ENCODE measurements around the gene TOLLIP.
"Not testable (repeated sequence)": the region's sequence is repeated elsewhere in the genome, so short reads cannot be mapped to it uniquely, and the experiment has no call there.

The TOLLIP gene

DNA sequence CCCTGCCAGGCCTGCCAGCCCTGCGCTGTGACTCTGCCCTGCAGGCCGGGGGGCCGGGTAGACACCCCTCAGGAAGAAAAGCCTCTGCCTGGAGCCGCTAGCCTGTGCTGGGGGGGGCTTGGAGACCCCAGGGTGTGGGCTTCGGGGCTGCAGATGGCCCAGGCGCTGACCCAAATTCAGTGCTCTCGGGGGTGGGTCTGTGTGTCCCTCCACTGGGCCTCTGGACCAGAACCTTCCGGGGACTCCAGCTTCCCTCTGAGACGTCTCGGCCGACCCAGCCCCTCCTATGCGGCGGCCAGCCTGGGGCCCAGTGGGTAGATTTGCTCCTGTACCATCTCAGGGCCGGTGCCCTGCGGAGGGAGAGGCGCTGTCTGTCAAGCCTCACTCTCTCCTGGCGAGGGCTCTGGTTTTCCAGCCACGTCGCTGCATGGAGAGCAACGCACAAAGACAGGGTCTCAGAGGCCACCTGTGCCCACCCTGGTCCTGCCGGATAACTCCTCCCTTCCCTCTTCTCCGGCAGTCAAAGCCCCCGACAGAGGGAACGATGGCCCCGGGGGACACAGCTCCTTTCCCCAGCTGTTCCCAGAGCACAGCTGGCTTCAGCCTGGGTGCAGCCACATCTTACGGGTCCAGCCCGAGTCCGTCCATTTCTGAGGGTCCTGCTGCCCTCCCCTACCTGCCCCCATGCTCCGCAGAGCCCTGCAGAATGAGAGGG lies 40.1 kb upstream of the TOLLIP start:
- H3K9ac ChIP-seq (ENCODE audit: low read length): no peak overlapping the region
- no peaks in the 10 kb centered on the region for H3K9me3 ChIP-seq (ENCODE audit: control insufficient read depth, low read length)
- H3K4me3 ChIP-seq (ENCODE audit: low read length): no peak overlapping the region
- peaks cover 39% of the 10 kb centered on the region for H3K27me3 ChIP-seq (replicated peaks; ENCODE audit: control insufficient read depth, insufficient read depth, low read length)
- no peaks in the 10 kb centered on the region for H3K36me3 ChIP-seq (ENCODE audit: control insufficient read depth, insufficient read depth, low read length, severe bottlenecking)
- DNase-seq (ENCODE audit: low read depth): no peak
- H3K4me1 ChIP-seq (ENCODE audit: control insufficient read depth, insufficient read depth, low read length): no peaks in the 10 kb centered on the region

DNA sequence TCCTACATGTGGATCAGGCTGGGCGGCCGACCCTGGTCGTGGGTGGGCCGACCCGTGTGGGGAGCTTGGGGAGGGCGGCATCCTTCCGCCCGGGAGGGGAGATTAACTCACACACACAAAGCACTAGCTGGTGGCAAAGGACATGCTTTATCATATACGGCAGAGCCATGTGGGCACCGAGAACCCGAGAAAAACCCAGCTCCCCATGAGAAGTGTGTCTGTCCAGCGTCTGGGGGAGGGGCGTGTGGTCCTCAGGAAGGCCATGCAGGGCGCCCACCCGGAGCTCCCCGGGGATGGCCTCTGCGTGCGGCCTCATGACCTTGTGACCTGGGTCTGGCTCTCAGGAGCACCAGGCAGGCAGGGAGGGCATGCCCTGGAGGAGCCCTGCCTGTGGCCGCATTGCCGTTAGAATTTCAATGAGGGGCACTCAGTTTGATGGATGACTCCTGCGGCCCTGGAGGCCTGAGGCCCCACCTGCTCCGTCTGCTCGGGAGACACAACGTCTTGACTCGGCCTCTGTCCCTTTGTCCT lies 39.4 kb upstream of the TOLLIP start:
- DNase-seq (ENCODE audit: low read depth): no peak
- no peaks in the 10 kb centered on the region for H3K4me1 ChIP-seq (ENCODE audit: control insufficient read depth, insufficient read depth, low read length)
- no peak overlapping the region for H3K9ac ChIP-seq (ENCODE audit: low read length)
- no peaks in the 10 kb centered on the region for H3K9me3 ChIP-seq (ENCODE audit: control insufficient read depth, low read length)
- no peaks in the 10 kb centered on the region for H3K36me3 ChIP-seq (ENCODE audit: control insufficient read depth, insufficient read depth, low read length, severe bottlenecking)
- peaks cover 40% of the 10 kb centered on the region for H3K27me3 ChIP-seq (replicated peaks; ENCODE audit: control insufficient read depth, insufficient read depth, low read length)
- no peak overlapping the region for H3K4me3 ChIP-seq (ENCODE audit: low read length)

DNA sequence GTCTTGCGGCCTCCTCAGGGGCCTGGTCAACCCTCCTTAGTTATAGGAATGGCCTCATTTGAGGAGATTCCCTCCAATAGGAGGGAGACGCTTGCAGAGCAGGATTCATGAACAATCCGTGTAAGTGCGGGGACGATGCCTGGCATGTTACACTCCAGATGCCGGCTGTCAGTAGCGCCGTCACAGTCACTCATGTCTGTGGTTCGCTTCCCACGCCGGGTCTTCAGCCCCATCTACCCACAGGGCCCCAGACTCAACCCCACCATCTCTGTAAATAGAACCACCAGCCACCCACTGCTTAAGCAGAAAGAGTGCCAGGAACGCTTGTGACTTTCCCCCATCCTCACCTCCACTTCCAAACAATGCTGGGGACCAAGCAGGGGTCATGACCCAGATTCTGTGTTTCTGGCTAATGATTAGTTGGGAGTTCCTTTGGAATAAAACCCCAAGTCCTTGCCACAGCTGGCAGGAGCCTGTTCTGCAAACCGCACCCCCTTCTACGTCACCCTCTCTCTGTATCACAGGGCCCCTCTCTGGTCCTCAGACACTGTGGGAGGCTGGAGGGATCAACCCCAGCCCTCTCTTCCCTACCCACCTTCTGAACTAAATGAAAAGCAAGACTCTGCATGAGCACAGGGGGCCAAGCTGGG lies 38.8 kb upstream of the TOLLIP start:
- Histone ChIP-seq H3K9ac (ENCODE audit: low read length) (no peak overlapping the region), H3K36me3 (ENCODE audit: control insufficient read depth, insufficient read depth, low read length, severe bottlenecking) (no peaks in the 10 kb centered on the region), H3K4me3 (ENCODE audit: low read length) (no peak overlapping the region), H3K9me3 (ENCODE audit: control insufficient read depth, low read length) (no peaks in the 10 kb centered on the region), H3K27me3 (replicated peaks; ENCODE audit: control insufficient read depth, insufficient read depth, low read length) (peaks cover 39% of the 10 kb centered on the region), H3K4me1 (ENCODE audit: control insufficient read depth, insufficient read depth, low read length) (no peaks in the 10 kb centered on the region)
- no peak for DNase-seq (ENCODE audit: low read depth)

DNA sequence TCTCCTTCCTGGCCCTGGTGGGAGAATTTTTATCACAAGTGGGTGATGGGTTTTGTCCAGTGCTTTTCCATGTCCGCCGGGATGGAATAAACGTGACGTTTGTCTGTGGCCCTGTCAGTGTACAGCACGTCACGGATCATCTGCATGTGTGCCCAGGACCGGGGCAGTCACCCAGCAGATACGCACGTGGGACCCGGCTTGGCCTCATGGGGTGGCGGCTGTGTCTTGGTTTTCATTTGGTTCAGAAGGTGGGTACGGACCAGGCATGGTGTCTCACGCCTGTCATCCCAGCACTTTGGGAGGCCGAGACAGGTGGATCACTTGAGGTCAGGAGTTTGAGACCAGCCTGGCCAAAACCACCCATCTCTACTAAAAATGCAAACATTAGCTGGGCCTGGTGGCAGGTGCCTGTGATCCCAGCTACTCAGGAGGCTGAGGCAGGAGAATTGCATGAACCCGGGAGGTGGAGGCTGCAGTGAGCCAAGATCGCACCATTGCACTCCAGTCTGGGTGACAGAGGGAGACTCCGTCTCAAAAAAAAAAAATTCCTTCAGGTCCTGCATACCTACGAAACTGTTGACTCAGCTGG lies 38.1 kb upstream of the TOLLIP start:
- DNase-seq (ENCODE audit: low read depth); H3K36me3 ChIP-seq (ENCODE audit: control insufficient read depth, insufficient read depth, low read length, severe bottlenecking): not testable (repeated sequence)
- H3K27me3 ChIP-seq (replicated peaks; ENCODE audit: control insufficient read depth, insufficient read depth, low read length): peaks cover 39% of the 10 kb centered on the region

DNA sequence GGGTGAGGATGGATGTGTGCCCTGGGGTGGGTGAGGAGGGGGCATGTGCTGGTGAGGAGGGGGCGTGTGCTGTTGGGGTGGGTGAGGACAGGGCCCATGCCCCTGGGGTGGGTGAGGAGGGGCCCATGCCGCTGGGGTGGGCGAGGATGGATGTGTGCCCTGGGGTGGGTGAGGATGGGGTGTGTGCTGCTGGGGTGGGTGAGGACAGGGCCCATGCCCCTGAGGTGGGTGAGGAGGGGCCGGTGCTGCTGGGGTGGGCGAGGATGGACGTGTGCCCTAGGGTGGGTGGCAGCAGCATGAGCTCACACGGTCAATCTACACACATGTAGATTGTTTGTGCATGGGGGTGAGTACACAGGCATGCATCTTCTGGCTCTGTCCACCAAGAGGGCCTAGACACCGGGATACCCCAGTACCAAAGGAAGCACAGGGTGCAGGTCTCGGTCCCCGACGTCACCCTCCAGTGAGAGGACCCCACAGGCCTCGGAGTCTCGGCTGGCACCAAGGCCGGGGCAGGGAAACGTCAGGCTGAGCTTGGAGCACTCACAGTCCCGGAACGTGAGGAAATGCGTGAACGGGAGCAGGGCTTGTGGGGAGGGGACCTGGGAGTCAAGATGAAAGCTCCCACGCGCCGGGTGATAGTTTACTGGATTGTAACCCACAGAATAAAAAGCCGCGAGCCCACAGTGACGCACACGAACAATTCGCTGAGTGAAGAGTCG lies 37.4 kb upstream of the TOLLIP start:
- Histone ChIP-seq H3K4me3 (ENCODE audit: low read length) (no peak overlapping the region), H3K27me3 (replicated peaks; ENCODE audit: control insufficient read depth, insufficient read depth, low read length) (peaks cover 39% of the 10 kb centered on the region), H3K4me1 (ENCODE audit: control insufficient read depth, insufficient read depth, low read length) (peaks cover 4% of the 10 kb centered on the region), H3K9ac (ENCODE audit: low read length) (no peak overlapping the region), H3K36me3 (ENCODE audit: control insufficient read depth, insufficient read depth, low read length, severe bottlenecking) (no peaks in the 10 kb centered on the region), H3K9me3 (ENCODE audit: control insufficient read depth, low read length) (no peaks in the 10 kb centered on the region)
- DNase-seq (ENCODE audit: low read depth): no peak

More for the DNA sequence above, 38.1 kb upstream of the TOLLIP start:
- not testable (repeated sequence) for H3K9ac ChIP-seq (ENCODE audit: low read length); H3K9me3 ChIP-seq (ENCODE audit: control insufficient read depth, low read length); H3K4me3 ChIP-seq (ENCODE audit: low read length); H3K4me1 ChIP-seq (ENCODE audit: control insufficient read depth, insufficient read depth, low read length)

DNA sequence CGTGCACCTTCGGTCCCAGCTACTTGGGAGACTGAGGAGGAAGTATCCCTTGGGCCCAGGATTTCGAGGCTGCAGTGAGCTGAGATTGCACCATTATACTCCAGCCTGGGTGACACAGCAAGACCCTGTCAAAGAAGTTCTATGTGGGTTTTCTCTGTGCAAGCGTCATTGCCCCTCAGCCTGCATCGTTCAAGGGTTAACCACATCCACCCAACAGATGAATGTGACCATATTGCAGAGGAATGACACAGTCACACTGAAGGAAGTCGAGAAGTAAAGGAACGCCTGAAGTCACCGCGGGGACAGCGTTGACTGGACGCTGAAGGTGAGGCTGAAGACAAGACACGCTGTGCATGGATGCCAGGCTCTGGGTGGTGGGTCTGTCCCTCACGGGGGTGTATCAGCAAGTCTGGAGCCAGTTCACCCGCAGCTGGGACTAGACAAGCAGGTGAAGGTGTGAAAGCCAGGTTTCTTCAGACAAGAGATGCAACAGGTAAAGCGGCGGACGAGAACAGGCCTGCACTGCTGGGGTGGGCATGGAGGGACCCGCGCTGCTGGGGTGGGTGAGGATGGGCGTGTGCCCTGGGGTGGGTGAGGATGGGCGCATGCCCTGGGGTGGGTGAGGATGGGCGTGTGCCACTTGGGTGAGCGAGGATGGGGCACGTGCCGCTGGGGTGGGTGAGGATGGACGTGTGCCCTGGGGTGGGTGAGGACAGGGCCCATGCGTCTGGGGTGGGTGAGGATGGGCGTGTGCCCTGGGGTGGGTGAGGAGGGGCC lies 36.5 kb upstream of the TOLLIP start:
- H3K9me3 ChIP-seq (ENCODE audit: control insufficient read depth, low read length): no peaks in the 10 kb centered on the region
- H3K4me3 ChIP-seq (ENCODE audit: low read length): no peak overlapping the region
- no peaks in the 10 kb centered on the region for H3K36me3 ChIP-seq (ENCODE audit: control insufficient read depth, insufficient read depth, low read length, severe bottlenecking)
- no peak for DNase-seq (ENCODE audit: low read depth)
- peaks cover 39% of the 10 kb centered on the region for H3K27me3 ChIP-seq (replicated peaks; ENCODE audit: control insufficient read depth, insufficient read depth, low read length)
- H3K9ac ChIP-seq (ENCODE audit: low read length): no peak overlapping the region
- peaks cover 4% of the 10 kb centered on the region for H3K4me1 ChIP-seq (ENCODE audit: control insufficient read depth, insufficient read depth, low read length)

DNA sequence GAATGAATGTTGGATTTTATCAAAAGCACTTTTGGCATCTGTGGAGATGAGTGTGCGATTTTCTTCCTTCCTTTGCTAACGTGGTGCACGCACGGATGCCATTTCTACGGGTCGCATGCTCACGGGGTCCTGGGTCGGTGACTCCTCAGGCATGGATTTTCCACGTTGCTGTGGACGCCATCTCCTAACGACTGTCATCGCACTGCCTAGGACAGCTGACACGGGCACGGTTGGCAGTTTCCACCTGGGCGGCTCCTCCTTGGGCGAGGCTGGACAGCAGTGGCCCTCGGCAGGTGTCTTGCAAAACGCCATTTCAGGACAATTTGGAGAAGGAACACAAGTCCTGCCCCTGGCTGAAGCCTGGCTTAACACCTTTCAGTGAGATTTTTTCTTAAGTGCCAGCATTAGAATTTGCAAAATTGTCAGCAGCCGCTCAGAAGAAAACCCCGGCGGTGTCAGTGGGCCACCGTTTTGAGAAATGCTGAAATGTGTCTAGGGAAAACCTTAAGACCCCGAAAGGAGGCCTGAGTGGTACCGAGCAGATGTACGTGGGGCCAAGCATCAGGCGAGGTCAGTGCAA lies 34.7 kb upstream of the TOLLIP start:
- DNase-seq (ENCODE audit: low read depth): no peak
- Histone ChIP-seq H3K9me3 (ENCODE audit: control insufficient read depth, low read length) (no peaks in the 10 kb centered on the region), H3K4me1 (ENCODE audit: control insufficient read depth, insufficient read depth, low read length) (peaks cover 4% of the 10 kb centered on the region), H3K36me3 (ENCODE audit: control insufficient read depth, insufficient read depth, low read length, severe bottlenecking) (no peaks in the 10 kb centered on the region), H3K9ac (ENCODE audit: low read length) (no peak overlapping the region), H3K4me3 (ENCODE audit: low read length) (no peak overlapping the region), H3K27me3 (replicated peaks; ENCODE audit: control insufficient read depth, insufficient read depth, low read length) (peaks cover 32% of the 10 kb centered on the region)

DNA sequence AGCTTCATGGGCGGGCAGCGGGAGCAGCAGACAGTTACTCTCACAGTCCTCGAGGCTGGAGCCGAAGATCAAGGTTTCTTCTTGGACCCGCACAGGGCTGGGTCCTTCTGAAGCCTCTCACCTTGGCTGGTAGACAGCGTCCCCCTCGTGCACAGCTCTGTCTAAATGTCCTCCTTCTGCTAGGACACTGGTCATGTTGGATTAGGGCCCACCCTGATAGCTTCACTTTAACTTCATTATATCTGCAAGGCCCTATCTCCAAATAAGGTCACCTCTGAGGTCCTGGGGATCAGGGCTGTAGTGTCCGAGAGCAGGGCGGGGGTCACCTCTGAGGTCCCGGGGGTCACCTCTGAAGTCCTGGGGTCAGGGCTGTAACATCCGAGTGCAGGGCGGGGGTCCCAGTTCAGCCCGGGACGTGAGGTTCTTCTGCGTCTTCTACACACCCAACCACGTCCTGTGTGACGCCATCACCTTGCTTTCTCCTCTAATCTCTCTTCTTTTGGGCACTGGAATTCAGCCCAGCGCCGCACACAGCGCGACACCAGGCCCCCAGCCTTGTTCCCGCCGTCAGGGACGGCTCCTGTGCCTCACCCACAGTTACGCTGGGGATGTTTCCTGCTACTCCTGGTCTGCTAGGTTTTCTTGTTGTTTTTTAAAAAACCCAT lies 34.1 kb upstream of the TOLLIP start:
- Histone ChIP-seq H3K9ac (ENCODE audit: low read length) (no peak overlapping the region), H3K4me1 (ENCODE audit: control insufficient read depth, insufficient read depth, low read length) (peaks cover 4% of the 10 kb centered on the region), H3K27me3 (replicated peaks; ENCODE audit: control insufficient read depth, insufficient read depth, low read length) (peaks cover 25% of the 10 kb centered on the region), H3K4me3 (ENCODE audit: low read length) (no peak overlapping the region), H3K36me3 (ENCODE audit: control insufficient read depth, insufficient read depth, low read length, severe bottlenecking) (no peaks in the 10 kb centered on the region), H3K9me3 (ENCODE audit: control insufficient read depth, low read length) (no peaks in the 10 kb centered on the region)
- DNase-seq (ENCODE audit: low read depth): no peak

DNA sequence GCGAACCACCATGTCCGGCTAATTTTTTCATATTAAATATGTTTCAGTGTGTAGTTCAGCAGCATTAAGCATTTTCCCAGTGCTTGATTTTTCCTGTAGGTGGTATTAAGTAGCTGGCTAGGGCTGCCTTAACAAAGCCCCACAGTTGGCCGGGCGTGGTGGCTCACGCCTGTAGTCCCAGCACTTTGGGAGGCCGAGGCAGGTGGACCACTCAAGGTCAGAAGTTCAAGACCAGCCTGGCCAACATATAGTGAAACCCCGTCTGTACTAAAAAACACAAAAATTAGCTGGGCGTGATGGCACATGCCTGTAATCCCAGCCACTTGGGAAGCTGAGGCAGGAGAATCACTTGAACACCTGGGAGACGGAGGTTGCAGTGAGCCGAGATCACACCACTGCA lies 33.5 kb upstream of the TOLLIP start:
- no peak for DNase-seq (ENCODE audit: low read depth)
- Histone ChIP-seq H3K4me1 (ENCODE audit: control insufficient read depth, insufficient read depth, low read length) (peaks cover 4% of the 10 kb centered on the region), H3K4me3 (ENCODE audit: low read length) (no peak overlapping the region), H3K27me3 (replicated peaks; ENCODE audit: control insufficient read depth, insufficient read depth, low read length) (peaks cover 20% of the 10 kb centered on the region), H3K9ac (ENCODE audit: low read length) (no peak overlapping the region), H3K9me3 (ENCODE audit: control insufficient read depth, low read length) (no peaks in the 10 kb centered on the region), H3K36me3 (ENCODE audit: control insufficient read depth, insufficient read depth, low read length, severe bottlenecking) (no peaks in the 10 kb centered on the region)

DNA sequence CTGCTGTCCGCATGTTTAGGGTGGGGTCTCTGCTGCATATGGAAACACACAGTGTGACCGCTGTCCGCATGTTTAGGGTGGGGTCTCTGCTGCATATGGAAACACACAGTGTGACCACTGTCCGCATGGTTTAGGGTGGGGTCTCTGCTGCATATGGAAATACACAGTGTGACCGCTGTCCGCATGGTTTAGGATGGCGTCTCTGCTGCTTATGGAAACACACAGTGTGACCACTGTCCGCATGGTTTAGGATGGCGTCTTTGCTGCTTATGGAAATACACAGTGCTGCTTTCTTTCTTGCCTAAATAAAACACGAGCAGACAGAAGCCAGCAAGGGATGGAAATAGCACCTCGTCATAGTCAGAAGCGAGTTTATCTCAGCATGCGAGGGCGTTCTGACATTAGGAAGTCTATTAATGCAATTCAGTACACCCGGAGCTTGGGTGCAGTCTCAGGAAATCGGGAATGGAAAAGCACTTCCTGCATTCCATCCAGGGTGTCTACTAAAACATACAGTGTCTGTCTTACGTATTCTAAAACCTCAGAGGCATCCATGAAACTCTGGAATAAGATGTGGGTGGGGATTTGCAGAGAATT lies 32.6 kb upstream of the TOLLIP start:
- Histone ChIP-seq H3K9me3 (ENCODE audit: control insufficient read depth, low read length) (no peaks in the 10 kb centered on the region), H3K4me1 (ENCODE audit: control insufficient read depth, insufficient read depth, low read length) (peaks cover 4% of the 10 kb centered on the region), H3K4me3 (ENCODE audit: low read length) (no peak overlapping the region), H3K36me3 (ENCODE audit: control insufficient read depth, insufficient read depth, low read length, severe bottlenecking) (no peaks in the 10 kb centered on the region), H3K9ac (ENCODE audit: low read length) (no peak overlapping the region), H3K27me3 (replicated peaks; ENCODE audit: control insufficient read depth, insufficient read depth, low read length) (peaks cover 15% of the 10 kb centered on the region)
- DNase-seq (ENCODE audit: low read depth): no peak
